ENCODE results near the gene VANGL2. TPM values are rescaled to one million over a fixed set of nuclear protein-coding genes. Genes with fewer than 3 reads are reported as not detected.

The VANGL2 gene
- total RNA-seq, 2 donors from 2014 or later: 3.6 to 7.8 TPM

DNA sequence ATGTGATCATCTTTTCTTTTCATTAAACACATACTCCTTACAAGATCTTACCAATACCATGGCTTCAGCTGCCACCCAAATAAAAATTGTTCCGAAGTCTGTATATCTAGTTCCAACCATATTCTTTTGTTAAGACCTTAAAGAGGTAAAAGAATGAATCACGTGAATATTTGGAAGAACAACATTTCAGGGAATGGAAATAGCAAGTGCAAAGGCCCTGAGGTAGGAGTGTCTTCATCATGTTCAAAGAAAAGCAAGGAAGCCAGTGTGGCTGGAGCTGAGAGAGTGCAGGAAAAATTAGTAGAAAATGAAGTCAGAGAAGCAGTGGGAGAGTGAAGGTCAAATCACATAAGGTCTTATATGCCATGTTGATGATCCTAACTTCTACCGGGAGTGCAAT is 71.7 kb downstream of the VANGL2 start:
- DNase-seq (no peak), ATAC-seq (no peak)
- H3K4me3 ChIP-seq: no peak overlapping the region
- no peaks in the 10 kb centered on the region for H3K27me3 ChIP-seq
- no peak overlapping the region for H3K27ac ChIP-seq
- H3K4me1 ChIP-seq: no peaks in the 10 kb centered on the region
- WGBS, 2 donors: 78 to 86% methylated on average over 3 of the region's 3 CpGs
- TF ChIP-seq CTCF (IDR thresholded peaks at IDR 0.05) (no peak), POLR2A (IDR thresholded peaks at IDR 0.05) (no peak)
- intact Hi-C loops (cut with DNase I): no loop called here
- H3K36me3 ChIP-seq (replicated peaks in 1 of 2; ENCODE audit: insufficient read depth in 1 of 2, low read depth in 2 of 2): no peaks in the 10 kb centered on the region
- H3K9me3 ChIP-seq: no peaks in the 10 kb centered on the region

- no peaks in the 10 kb centered on the region for H3K4me1 ChIP-seq
- TF ChIP-seq POLR2A (IDR thresholded peaks at IDR 0.05) (no peak), CTCF (IDR thresholded peaks at IDR 0.05) (no peak)
- H3K27me3 ChIP-seq: no peaks in the 10 kb centered on the region
- no peak overlapping the region for H3K4me3 ChIP-seq
- DNase-seq: no peak
- WGBS, 2 donors: 78 to 85% methylated on average over 1 of the region's 1 CpG
- H3K27ac ChIP-seq: no peak overlapping the region
- no peak for ATAC-seq
- no peaks in the 10 kb centered on the region for H3K9me3 ChIP-seq
- no peaks in the 10 kb centered on the region for H3K36me3 ChIP-seq (replicated peaks in 1 of 2; ENCODE audit: insufficient read depth in 1 of 2, low read depth in 2 of 2)
- intact Hi-C loops (cut with DNase I): no loop called here
These were observed 74.3 kb downstream of the VANGL2 start for GRCh38 chr1:160474392-160475242.

Small RNA genes within 50 kb of the gene (small RNA-seq; reads per million reads assigned to genes)
- gene RNU4-42P: not detected

Other genes starting within 250 kb of the VANGL2 start
- not detected for gene ATP1A4, start 249.0 kb upstream of the VANGL2 start, total RNA-seq
- not detected for gene CASQ1, start 210.0 kb upstream of the VANGL2 start, total RNA-seq
- gene PEA15, start 195.2 kb upstream of the VANGL2 start, total RNA-seq: 10 to 100 TPM; 21.4 to 23.9 TPM
- gene DCAF8, start 138.0 kb upstream of the VANGL2 start, total RNA-seq: 100 to 1,000 TPM; 123 to 190 TPM
- 10 to 100 TPM; 15.6 to 18.5 TPM for gene PEX19, start 115.4 kb upstream of the VANGL2 start, total RNA-seq
- gene COPA, start 57.3 kb upstream of the VANGL2 start, total RNA-seq: 10 to 100 TPM; 75.8 to 86.7 TPM
- 10 to 100 TPM; 30.7 to 39.2 TPM for gene NCSTN, start 57.2 kb upstream of the VANGL2 start, total RNA-seq
- gene NHLH1, start 33.5 kb upstream of the VANGL2 start, total RNA-seq: not detected
- gene SLAMF6, start 122.7 kb downstream of the VANGL2 start, total RNA-seq: under 1 TPM; 0.52 to 0.99 TPM
- gene CD84, start 178.9 kb downstream of the VANGL2 start, total RNA-seq: 1 to 10 TPM; 3.0 to 7.0 TPM
- gene SLAMF1, start 246.5 kb downstream of the VANGL2 start, total RNA-seq: not detected